HepG2 (cell line): Measurements from ENCODE around the gene P4HB. TPM values are rescaled to one million over a fixed set of nuclear protein-coding genes. Genes with fewer than 3 reads are reported as not detected.

ENCODE experiments used
- ATM ChIP-seq: fragments of 450-650 bp; IDR thresholded peaks from 2 replicates; pipeline ENCODE4 v1.7.1; 2017; ENCODE audit warnings: mild to moderate bottlenecking, borderline replicate concordance
- DMAP1 ChIP-seq: IDR thresholded peaks from 2 replicates; pipeline ENCODE4 v1.6.1; 2016
- FOSL1 ChIP-seq: sonication (generic); formaldehyde crosslinking; IDR thresholded peaks from 2 replicates; pipeline ENCODE4 v1.9.0; 2021; ENCODE audit warnings: missing genetic modification reagents, borderline replicate concordance
- KMT2A ChIP-seq: sonication (generic); formaldehyde crosslinking; IDR thresholded peaks from 2 replicates; pipeline ENCODE4 v1.4.0; 2020; ENCODE audit warnings: missing genetic modification reagents
- MAZ ChIP-seq, 2 experiments: sonication (generic) in 1 of 2; formaldehyde crosslinking in 1 of 2; IDR thresholded peaks; 2 replicates each; pipeline versions ENCODE4 v1.5.0 to v1.6.1; 2012 to 2020; ENCODE audit warnings: low read depth in 2 of 2, mild to moderate bottlenecking in 2 of 2, borderline replicate concordance in 1 of 2, improper control_type of control experiment in 1 of 2, low read length in 1 of 2, missing genetic modification reagents in 1 of 2, moderate library complexity in 1 of 2
- SRF ChIP-seq: IDR thresholded peaks from 2 replicates; pipeline ENCODE4 v1.6.1; 2011; ENCODE audit warnings: mild to moderate bottlenecking, low read depth, low read length, moderate library complexity
- TMF1 ChIP-seq: sonication (generic); formaldehyde crosslinking; IDR thresholded peaks from 2 replicates; pipeline ENCODE4 v1.8.1; 2022; ENCODE audit warnings: low read depth, missing genetic modification reagents
- ZBTB7A ChIP-seq: sonication (generic); formaldehyde crosslinking; IDR thresholded peaks from 2 replicates; pipeline ENCODE4 v1.8.0; 2022; ENCODE audit warnings: mild to moderate bottlenecking, missing genetic modification reagents
- ZFAT ChIP-seq: sonication (generic); formaldehyde crosslinking; conservative IDR thresholded peaks from 2 replicates; pipeline ENCODE4 v1.8.1; 2023; ENCODE audit warnings: missing genetic modification reagents, inconsistent platforms
- ZNF292 ChIP-seq: sonication (generic); formaldehyde crosslinking; IDR thresholded peaks from 2 replicates; pipeline ENCODE4 v1.8.1; 2022; ENCODE audit warnings: mild to moderate bottlenecking, low read depth, missing genetic modification reagents, borderline replicate concordance
- ZNF484 ChIP-seq: sonication (generic); formaldehyde crosslinking; IDR thresholded peaks from 2 replicates; pipeline ENCODE4 v1.5.1; 2020; ENCODE audit warnings: mild to moderate bottlenecking, low read depth, missing genetic modification reagents, borderline replicate concordance
- ZNF567 ChIP-seq: sonication (generic); formaldehyde crosslinking; IDR thresholded peaks from 2 replicates; pipeline ENCODE4 v1.8.1; 2023; ENCODE audit warnings: mild to moderate bottlenecking, missing genetic modification reagents, borderline replicate concordance
- ZNF619 ChIP-seq: sonication (generic); formaldehyde crosslinking; IDR thresholded peaks from 2 replicates; pipeline ENCODE4 v1.4.0; 2020; ENCODE audit warnings: mild to moderate bottlenecking, missing genetic modification reagents
- ZNF777 ChIP-seq: sonication (generic); formaldehyde crosslinking; IDR thresholded peaks from 2 replicates; pipeline ENCODE4 v1.4.0; 2020; ENCODE audit warnings: missing genetic modification reagents
- ZNF878 ChIP-seq: sonication (generic); formaldehyde crosslinking; IDR thresholded peaks from 2 replicates; pipeline ENCODE4 v1.8.1; 2023; ENCODE audit warnings: mild to moderate bottlenecking, missing genetic modification reagents, moderate library complexity
- ZSCAN29 ChIP-seq: sonication (generic); formaldehyde crosslinking; conservative IDR thresholded peaks from 2 replicates; pipeline ENCODE4 v1.4.0; 2020; ENCODE audit warnings: mild to moderate bottlenecking, missing genetic modification reagents
- polyA plus RNA-seq, 8 experiments: library from polyadenylated mRNA; depleted of rRNA in 3 of 8; stranded (reverse) in 7 of 8; unstranded in 1 of 8; fragments of >200 nt; fragmentation: Illumina TruSeq in 4 of 8; extraction: Trizol in 4 of 8; gene quantifications; 2 replicates each; pipeline versions ENCODE4 v1.2.1 to v1.2.3, GENCODE V29; 2011 to 2016; ENCODE audit warnings: low read depth in 4 of 8, missing spikeins in 1 of 8, mixed read lengths in 1 of 8; ENCODE audit not compliant: insufficient read depth in 1 of 8
- total RNA-seq, 5 experiments: library from RNA; depleted of rRNA; stranded (reverse); fragments of >200 nt; fragmentation: Illumina TruSeq; extraction: Trizol; gene quantifications; 2 replicates each; pipeline ENCODE4 v1.2.3, GENCODE V29; 2016; ENCODE audit warnings: low read depth in 1 of 5
- TF ChIP-seq, protein P1 (sequence below): sonication (generic); formaldehyde crosslinking; IDR thresholded peaks from 2 replicates; pipeline ENCODE4 v1.4.0; 2020; ENCODE audit warnings: missing genetic modification reagents; ENCODE audit errors: not compliant biosample characterization
- TF ChIP-seq, protein P2 (sequence below): conservative IDR thresholded peaks from 2 replicates; pipeline ENCODE4 v1.6.1; 2018; ENCODE audit warnings: missing genetic modification reagents
- TF ChIP-seq, protein P3 (sequence below): IDR thresholded peaks from 2 replicates; pipeline ENCODE4 v1.6.1; 2016; ENCODE audit warnings: mild to moderate bottlenecking, missing biosample characterization, missing genetic modification reagents
- TF ChIP-seq, protein P4 (sequence below): sonication (generic); formaldehyde crosslinking; IDR thresholded peaks from 2 replicates; pipeline ENCODE4 v1.4.0; 2020; ENCODE audit warnings: missing genetic modification reagents, mild to moderate bottlenecking, borderline replicate concordance
- TF ChIP-seq, protein P5 (sequence below): IDR thresholded peaks from 2 replicates; pipeline ENCODE4 v1.6.1; 2016; ENCODE audit warnings: low read depth, borderline replicate concordance
- TF ChIP-seq, protein P6 (sequence below): IDR thresholded peaks from 2 replicates; pipeline ENCODE4 v1.6.1; 2016; ENCODE audit warnings: control low read depth

P4HB gene
- total and polyA plus RNA-seq, 2 of the 13 experiments (the other 11 are each of a cell fraction or from before 2014, with no cell fraction given): 185 to 782 TPM

DNA sequence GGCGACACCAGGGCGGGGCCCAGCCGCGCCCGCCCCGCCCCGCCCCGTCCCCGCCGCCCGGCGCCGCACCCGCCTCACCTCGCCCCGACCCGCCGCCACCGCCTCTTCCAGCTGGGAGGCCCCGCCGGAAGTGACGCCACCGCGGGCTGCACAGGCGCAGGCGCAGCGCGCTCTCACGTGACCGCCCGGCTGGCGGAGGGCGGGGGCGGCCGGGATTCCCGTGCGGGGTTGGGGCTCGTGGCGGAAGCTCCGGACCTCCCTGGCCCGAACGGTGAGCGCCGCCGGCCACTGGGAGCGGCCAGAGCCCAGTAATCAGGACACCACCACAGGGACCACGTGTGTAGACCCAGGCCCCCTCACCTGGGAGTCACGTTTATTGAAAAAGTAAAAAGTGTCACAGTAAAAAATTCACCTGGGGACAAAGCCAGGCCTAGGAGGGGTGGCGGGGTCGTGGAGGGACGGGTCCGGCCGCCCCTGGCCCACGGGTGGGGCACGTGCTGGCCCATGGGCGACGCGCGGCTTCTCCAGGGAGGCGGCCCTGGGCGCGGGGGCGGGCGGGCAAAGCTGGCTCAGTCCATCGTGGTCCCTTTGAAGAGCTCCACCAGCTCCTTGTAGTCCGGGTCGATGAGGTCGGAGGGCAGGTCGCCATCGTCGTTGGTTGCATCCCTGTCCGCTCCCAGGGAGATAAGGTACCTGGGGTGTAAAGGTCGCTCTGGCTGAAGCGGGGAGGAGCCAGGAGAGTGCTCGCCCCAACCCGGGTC is 27.0 kb downstream of the P4HB start, which contains the start of gene MCRIP1 (continued):
- TF ChIP-seq, protein P1, sequence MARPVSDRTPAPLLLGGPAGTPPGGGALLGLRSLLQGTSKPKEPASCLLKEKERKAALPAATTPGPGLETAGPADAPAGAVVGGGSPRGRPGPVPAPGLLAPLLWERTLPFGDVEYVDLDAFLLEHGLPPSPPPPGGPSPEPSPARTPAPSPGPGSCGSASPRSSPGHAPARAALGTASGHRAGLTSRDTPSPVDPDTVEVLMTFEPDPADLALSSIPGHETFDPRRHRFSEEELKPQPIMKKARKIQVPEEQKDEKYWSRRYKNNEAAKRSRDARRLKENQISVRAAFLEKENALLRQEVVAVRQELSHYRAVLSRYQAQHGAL (CRISPR knock-in tag): peak; percentile 83
- TF ChIP-seq ZBTB7A (CRISPR knock-in tag) (peak; percentile 93), ZNF567 (CRISPR knock-in tag) (no peak), SRF (no peak), ZSCAN29 (CRISPR knock-in tag) (peak; percentile 96), FOSL1 (CRISPR knock-in tag) (0 out of 2 replicates have a peak, but pooled peaks have one; percentile 26), ZNF619 (peak; percentile 86), KMT2A (peak; percentile 48; the same call in 1 of the 2 replicates), ZFAT (CRISPR knock-in tag) (0 out of 2 replicates have a peak, but pooled peaks have one; percentile 75), TMF1 (CRISPR knock-in tag) (peak; percentile 87), ZNF878 (CRISPR knock-in tag) (peak; percentile 75; the same call in 1 of the 2 replicates), ZNF292 (CRISPR knock-in tag) (no peak), DMAP1 (CRISPR knock-in tag) (peak; percentile 90), ZNF777 (CRISPR knock-in tag) (no peak), ATM (no peak), ZNF484 (CRISPR knock-in tag) (no peak; the same call in 1 of the 2 replicates), MAZ (IDR thresholded peaks at IDR 0.05; ENCODE audit: borderline replicate concordance, low read depth, low read length) (peak; percentile 78), MAZ (CRISPR knock-in tag; IDR thresholded peaks at IDR 0.05; ENCODE audit: low read depth) (peak; percentile 85)
- TF ChIP-seq, protein P2, sequence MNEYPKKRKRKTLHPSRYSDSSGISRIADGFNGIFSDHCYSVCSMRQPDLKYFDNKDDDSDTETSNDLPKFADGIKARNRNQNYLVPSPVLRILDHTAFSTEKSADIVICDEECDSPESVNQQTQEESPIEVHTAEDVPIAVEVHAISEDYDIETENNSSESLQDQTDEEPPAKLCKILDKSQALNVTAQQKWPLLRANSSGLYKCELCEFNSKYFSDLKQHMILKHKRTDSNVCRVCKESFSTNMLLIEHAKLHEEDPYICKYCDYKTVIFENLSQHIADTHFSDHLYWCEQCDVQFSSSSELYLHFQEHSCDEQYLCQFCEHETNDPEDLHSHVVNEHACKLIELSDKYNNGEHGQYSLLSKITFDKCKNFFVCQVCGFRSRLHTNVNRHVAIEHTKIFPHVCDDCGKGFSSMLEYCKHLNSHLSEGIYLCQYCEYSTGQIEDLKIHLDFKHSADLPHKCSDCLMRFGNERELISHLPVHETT (CRISPR knock-in tag): peak; percentile 96
- TF ChIP-seq, protein P3, sequence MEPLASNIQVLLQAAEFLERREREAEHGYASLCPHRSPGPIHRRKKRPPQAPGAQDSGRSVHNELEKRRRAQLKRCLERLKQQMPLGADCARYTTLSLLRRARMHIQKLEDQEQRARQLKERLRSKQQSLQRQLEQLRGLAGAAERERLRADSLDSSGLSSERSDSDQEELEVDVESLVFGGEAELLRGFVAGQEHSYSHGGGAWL (CRISPR knock-in tag): peak; percentile 97
- TF ChIP-seq, protein P4, sequence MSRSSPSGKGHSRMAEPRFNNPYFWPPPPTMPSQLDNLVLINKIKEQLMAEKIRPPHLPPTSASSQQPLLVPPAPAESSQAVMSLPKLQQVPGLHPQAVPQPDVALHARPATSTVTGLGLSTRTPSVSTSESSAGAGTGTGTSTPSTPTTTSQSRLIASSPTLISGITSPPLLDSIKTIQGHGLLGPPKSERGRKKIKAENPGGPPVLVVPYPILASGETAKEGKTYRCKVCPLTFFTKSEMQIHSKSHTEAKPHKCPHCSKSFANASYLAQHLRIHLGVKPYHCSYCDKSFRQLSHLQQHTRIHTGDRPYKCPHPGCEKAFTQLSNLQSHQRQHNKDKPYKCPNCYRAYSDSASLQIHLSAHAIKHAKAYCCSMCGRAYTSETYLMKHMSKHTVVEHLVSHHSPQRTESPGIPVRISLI: peak; percentile 59; the same call in 1 of the 2 replicates
- TF ChIP-seq, protein P5, sequence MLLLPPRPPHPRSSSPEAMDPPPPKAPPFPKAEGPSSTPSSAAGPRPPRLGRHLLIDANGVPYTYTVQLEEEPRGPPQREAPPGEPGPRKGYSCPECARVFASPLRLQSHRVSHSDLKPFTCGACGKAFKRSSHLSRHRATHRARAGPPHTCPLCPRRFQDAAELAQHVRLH (CRISPR knock-in tag): peak; percentile 72; the same call in 1 of the 2 replicates
- TF ChIP-seq, protein P6, sequence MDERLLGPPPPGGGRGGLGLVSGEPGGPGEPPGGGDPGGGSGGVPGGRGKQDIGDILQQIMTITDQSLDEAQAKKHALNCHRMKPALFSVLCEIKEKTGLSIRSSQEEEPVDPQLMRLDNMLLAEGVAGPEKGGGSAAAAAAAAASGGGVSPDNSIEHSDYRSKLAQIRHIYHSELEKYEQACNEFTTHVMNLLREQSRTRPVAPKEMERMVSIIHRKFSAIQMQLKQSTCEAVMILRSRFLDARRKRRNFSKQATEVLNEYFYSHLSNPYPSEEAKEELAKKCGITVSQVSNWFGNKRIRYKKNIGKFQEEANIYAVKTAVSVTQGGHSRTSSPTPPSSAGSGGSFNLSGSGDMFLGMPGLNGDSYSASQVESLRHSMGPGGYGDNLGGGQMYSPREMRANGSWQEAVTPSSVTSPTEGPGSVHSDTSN: no peak
